Measurements from ENCODE around the gene ALDH7A1.
"Not testable (repeated sequence)": the region's sequence is repeated elsewhere in the genome, so short reads cannot be mapped to it uniquely, and the experiment has no call there.

ALDH7A1 gene

DNA sequence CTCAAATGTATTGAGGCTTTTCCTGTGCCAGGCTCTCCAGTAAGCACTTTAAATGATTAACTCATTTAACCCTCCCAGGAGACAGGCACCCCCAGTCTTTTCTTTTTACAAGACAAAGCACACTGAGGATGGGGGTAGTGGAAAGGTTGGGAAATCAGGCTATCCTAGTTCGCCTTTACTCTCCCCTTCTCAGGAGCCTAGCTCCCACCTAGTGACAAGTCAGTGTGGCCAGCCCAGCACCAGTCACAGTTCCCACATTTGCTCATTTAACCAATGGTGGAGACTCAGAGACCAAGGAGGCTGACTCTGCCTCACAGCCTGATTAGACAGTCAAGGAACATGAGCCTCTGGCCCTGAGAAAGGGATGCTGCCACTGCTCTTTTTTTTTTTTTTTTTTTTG, 3.5 kb downstream of the ALDH7A1 start:
- no peak for DNase-seq

DNA sequence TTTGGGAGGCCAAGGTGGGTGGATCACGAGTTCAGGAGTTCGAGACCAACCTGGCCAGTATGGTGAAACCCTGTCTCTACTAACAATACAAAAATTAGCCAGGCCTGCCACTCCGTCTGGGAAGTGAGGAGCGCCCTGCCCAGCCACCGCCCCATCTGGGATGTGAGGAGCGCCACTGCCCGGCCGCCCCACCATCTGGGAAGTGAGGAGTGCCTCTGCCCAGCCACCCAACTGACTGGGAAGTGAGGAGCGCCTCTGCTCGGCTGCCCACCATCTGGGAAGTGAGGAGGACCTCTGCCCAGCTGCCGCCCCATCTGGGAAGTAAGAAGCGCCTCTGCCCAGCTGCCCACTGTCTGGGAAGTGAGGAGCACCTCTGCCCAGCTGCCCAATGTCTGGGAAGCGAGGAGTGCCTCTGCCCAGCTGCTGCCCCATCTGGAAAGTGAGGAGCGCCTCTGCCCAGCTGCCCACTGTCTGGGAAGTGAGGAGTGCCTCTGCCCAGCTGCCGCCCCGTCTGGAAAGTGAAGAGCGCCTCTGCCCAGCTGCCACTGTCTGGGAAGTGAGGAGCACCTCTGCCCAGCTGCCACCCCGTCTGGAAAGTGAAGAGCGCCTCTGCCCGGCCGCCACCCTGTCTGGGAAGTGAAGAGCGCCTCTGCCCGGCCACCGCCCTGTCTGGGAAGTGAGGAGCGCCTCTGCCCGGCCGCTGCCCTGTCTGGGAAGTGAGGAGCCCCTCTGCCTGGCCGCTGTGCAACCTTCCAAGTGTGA, 5.3 kb downstream of the ALDH7A1 start:
- DNase-seq: no peak

DNA sequence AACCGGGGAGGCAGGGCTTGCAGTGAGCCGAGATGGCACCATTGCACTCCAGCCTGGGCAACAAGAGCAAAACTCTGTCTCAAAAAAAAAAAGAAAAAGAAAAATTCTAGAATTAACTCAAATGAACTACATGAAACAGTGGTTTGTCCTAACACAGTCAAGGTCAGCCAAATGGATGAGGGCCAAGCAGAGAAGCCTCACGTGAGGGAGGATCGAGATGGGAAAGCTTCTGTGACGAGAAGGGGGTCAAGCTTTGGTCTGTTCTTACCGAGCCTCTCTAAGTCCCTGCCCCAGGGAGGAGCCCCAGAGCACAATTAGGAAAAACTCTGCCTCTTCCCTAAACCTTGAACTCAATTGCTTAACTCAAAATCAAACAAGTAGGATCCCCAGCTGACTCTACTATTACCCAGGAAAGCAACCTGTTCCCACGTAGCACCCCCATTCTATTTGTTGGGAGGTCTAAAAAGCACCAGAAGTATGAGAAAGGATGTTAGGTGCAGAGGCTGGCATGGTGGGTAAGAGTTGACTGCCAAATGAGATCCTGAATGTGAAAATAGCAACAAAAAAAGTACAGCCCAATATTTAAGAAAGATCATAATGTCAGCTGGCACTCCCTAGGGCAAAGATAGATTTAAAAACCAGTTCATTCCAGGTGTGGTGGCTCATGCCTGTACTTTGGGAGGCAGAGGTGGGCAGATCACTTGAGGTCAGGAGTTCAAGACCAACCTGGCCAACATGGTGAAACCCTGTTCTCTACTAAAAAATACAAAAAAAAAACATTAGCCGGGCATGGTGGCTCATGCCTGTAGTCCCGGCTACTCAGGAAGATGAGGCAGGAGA, 7.2 kb downstream of the ALDH7A1 start:
- DNase-seq: no peak

DNA sequence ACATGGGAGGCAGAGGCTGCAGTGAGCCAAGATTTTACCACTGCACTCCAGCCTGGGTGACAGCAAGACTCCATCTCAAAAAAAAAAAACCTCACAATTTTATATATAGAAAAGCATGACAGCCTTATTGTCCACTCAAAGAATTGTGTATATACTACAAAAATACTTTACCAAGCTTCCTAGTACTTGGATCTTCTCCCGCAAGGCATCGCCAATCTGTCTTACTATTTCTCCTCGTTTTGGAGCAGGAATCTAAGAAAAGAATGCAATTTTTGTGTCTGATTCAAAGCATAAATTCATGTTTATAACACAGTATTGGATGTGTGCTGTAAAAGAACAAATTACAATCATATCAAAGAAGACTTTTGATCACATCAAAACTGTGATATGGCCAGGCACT, 11.3 kb downstream of the ALDH7A1 start:
- DNase-seq: no peak

DNA sequence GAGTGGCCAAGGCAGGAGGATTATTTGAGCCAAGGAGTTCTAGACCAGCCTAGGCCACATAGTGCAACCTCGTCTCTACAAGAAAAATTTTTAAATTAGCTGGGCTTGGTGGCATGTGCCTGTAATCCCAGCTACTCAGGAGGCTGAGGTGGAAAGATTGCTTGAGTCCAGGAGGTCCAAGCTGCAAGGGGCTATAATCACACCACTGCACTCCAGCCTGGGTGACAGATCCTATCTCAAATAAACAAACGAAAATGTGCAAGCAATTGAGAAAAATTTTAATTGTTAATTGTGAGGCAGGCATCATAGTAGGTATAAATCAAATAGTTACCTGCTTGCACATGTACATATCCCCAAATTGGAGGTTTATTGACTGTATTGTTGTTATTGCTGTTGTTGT, 15.3 kb downstream of the ALDH7A1 start:
- DNase-seq: no peak

DNA sequence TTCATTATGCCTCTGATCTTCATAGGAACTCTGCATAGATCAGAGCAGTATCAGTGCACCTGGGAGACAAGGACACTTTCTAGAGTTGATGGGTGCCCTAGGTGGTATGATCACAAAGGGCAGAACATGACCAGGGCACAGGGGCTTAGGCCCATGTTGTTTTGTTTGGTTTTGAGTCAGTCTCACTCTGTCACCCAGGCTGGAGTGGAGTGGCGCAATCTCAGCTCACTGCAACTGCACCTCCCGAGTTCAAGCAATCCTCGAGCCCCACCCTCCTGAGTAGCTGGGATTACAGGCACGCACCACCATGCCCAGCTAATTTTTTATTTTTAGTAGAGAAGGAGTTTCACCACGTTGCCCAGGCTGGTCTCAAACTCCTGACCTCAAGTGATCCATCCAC, 17.6 kb downstream of the ALDH7A1 start:
- no peak for DNase-seq

DNA sequence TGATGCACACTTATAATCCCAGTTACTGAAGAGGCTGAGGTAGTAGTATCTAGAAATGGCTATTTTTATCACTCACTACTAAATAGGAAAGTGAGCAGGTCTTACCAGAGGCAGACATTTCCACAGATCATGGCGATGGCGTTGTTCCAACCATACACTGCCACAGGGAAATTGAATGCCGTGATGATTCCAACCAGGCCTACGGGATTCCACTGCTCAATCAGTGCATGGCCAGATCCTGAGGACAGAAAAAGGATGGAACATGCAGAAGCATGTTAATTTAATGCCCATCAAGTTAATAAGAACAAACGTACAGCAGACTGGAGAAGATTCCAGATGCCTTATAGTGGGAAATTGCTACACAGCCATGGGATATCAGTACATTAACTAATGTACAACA, 18.0 kb downstream of the ALDH7A1 start:
- DNase-seq: no peak

DNA sequence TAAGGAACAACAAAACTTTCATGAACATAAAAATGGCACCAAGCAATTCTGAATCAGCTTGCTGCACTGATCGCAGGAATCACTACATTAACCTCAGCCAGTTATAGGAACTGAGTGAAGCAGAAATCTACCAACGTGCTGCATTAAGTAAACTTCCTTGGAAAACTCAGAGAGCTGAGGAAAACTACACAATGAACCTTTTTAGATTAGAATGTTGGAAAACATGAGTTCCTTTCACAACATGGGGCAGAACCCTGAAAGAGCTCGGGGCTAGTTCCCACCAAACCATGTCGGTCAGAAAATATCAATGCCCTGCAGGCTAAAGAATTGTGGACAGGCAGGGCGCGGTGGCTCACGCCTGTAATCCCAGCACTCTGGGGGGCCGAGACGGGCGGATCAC, 19.4 kb downstream of the ALDH7A1 start:
- DNase-seq: no peak

DNA sequence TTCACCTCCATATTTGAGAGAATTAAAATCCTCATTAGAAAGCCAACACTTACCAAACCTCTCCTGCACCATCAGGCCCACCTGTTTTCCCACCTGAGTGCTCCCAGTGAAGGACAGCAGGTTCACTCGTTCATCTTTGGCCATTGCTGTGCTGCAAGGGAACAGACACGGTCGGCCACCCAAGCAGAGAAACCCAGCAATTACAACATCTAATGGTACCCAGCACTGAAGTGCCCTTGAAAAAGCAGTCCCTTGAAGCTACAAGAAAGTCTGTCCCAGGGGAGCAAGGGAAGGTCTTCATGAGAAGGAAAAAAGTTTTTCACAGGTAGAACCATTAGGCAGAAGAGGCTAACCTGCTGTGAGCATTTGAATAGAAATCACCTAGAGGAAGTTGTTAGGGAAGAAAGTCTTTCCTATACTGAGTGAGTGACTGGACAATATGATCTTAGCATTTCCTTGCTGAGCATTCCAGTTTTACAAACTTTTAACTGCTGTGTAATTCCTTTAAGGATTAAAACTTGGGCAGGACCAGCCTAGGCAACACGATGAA, 26.7 kb downstream of the ALDH7A1 start:
- no peak for DNase-seq

DNA sequence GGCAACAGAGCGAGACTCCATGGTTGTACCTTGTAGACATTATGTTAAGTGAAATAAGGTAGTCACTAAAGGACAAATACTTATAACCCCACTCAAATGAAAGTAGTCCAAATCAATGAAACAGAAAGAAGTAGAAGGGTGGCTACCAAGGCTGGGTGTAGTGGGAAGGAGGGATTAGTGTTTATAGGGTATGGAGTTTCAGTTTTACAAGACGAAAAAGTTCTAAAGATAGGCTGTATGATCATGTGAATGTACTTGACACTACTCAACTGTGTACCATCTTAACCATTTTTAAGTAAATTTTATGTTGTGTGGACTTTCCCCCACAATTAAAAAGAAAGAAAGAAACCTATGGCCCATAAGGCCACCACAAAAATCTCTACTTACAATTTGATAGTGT, 32.2 kb downstream of the ALDH7A1 start:
- DNase-seq: no peak

DNA sequence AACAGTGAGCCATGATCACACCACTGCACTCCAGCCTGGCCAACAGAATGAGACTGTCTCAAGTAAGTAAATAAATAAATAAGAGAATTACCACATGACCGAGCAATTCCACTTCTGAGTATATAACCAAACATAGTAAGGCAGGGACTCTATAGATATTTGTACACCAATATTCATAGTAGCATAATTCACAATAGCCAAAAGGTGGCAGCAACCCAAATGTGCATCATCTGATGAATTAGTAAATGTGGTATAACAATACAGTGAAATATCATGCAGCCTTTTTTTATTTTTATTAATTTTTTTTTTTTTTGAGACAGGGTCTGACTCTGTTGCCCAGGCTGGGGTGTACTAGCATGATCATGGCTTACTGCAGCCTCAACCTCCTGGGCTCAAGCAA, 33.1 kb downstream of the ALDH7A1 start:
- DNase-seq: peak; percentile 5

DNA sequence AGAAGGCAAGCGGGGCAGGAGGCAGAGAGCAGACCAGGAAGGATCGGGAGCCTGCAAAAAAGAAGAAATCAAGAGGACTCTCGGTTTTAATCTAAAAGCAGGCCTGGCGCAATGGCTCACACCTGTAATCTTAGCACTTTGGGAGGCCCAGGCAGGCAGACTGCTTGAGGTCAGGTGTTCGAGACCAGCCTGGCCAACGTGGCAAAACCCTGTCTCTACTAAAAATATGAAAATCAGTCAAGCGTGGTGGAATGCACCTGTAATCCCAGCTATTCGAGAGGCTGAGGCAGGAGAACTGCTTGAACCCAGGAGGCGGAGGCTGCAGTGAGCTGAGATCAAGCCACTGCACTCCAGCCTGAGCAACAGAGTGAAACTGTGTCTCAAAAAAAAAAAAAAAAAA, 39.9 kb downstream of the ALDH7A1 start:
- not testable (repeated sequence) for DNase-seq

DNA sequence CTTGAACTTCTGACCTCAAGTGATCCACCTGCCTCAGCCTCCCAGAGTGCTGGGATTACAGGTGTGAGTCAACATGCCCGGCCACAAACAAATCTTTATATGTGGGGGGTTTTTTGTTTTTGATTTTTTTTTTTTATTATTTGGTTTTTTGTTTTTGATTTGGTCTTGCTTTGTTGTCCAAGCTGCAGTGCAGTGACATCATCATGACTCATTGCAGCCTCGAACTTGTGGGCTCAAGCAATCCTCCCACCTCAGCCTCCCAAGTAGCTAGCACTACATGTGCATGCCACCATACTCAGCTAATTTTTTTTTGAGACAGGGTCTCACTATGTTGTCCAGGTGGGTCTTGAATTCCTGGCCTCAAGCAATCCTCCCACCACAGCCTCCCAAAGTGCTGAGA, 42.4 kb downstream of the ALDH7A1 start:
- DNase-seq: no peak

DNA sequence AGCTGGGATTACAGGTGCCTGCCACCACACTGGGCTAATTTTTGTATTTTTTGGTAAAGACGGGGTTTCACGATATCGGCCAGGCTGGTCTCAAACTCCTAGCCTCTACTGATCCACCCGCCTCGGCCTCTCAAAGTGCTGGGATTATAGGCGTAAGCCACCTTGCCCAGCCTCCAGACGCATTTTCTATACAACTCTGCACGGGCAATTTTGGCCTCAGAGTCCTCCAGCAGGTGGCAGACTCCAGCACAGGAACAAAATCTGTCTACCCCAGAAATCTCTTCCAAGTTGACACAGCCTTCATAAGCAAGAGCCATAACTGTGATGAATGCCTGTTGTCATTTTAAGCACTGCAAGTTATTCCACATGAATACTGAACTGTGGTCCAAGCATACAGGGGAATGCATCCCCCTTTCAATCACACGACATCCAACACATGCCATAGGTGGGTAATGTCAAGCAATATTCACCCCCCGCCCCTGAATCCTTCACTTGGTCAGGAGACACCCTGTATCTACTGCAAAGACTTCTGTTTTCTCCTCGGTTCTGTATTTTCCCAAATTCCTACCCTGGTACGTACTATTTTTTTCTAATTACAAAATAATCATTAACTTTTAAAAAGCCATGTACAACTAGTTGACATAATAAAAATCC, 50.8 kb downstream of the ALDH7A1 start:
- peak; percentile 33 for DNase-seq

DNA sequence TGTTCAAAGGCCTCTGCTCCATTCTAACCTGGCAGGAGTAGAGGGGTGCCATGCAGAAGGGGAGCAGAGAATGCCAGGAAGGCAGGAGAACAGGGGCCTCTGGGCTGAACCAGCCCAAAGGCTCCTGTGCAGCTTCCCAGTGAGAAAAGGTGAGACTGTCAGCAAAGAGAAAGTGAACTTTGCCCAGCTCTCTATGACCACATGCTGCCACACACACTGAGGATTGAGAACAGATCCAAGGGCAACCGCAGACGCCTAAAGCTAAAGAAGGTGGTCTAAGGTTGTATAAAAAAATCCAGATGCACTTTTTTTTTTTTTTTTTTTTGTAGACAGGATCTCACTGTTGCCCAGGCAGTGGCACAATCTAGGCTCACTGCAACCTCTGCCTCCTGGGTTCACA, 51.4 kb downstream of the ALDH7A1 start:
- no peak for DNase-seq

DNA sequence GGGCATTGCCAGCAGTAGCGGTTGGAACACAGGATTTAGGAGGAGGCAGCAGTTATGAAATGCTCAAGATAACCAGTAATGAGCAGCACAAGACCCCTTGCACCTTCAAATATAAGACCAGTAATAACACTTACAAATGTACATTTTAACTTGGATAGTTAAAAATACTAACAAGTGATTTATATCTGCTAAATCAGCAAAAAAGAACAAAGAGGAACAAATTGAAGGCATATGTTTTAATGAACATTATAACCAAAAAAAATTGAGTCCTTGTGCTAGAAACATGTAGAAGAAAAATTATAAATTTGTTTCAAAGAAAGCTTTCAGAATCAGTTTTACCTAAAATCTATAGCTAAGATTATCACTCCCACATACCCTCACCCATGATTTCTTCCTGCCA, 52.0 kb downstream of the ALDH7A1 start:
- DNase-seq: no peak

DNA sequence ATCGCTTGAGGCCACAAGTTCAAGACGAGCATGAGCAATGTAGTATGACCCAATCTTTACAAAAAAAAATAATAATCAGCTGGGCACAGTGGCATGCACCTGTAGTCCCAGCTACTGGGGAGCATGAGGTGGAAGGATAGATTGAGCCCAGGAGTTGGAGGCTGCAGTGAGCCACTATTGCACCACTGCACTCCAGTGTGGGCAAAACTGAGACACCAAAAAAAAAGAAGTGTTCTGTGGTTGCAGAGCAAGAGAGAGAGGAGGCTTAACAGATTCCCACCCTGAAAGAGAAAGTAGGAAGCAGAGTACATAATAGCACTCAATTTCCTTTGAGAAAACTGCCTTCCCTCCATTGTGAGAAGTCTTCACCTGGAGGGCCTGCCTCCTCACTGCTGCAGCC, 52.6 kb downstream of the ALDH7A1 start:
- DNase-seq: no peak

DNA sequence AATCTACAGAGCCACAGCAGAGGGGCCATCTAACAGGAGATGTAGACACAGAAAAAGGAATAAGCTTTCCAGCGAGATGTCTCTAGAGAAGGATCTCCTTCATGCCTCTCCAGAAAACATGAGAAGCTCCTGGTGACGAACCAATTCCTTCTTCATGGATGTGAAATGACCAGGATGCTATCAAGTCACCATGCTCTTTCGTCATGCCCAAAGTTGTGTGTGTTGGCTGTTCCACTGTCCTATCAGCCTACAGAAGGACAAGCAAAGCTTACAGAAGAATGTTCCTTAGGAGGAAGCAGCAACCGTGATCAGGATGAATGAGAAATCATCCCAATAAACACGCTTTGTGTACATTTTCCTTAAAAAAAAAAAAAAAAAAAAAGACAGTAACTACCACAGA, 54.4 kb downstream of the ALDH7A1 start:
- DNase-seq: no peak

DNA sequence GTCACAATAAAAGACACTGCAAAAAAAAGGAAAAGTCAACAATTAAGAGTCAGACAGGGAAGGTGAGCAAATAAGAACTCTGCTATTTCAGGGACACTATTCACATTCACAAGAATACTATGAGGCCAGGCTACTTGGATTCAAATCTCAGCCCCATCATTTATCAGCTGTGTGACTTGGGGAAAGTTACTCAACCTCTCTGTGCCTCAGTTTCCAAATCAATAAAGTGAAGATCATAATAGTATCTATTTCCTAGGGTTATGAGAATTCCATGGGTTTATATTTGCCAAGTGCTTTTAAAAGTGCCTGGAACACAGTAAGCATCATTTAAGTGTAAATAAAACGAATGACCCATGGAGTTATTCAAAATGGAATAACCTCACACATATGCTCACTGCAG, 56.4 kb downstream of the ALDH7A1 start:
- no peak for DNase-seq

DNA sequence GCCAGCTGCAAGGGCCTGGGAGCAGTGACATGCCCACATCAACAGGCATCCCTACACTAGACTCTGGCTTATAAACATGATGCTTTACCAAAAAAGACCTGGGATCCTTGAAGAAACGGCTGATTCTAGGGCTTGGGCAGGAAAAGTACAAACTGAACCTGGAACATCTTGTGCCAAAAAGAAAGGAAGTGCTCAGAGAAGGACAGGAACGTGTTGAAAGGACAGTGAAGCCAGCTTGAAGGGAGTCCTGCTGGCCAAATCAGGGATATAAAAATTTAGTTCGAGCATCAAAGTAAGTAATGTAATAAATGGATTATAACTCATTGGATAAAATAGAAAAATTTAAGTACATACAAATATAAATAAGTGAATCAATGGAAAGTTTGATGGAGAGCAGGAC, 58.1 kb downstream of the ALDH7A1 start:
- DNase-seq: no peak

DNA sequence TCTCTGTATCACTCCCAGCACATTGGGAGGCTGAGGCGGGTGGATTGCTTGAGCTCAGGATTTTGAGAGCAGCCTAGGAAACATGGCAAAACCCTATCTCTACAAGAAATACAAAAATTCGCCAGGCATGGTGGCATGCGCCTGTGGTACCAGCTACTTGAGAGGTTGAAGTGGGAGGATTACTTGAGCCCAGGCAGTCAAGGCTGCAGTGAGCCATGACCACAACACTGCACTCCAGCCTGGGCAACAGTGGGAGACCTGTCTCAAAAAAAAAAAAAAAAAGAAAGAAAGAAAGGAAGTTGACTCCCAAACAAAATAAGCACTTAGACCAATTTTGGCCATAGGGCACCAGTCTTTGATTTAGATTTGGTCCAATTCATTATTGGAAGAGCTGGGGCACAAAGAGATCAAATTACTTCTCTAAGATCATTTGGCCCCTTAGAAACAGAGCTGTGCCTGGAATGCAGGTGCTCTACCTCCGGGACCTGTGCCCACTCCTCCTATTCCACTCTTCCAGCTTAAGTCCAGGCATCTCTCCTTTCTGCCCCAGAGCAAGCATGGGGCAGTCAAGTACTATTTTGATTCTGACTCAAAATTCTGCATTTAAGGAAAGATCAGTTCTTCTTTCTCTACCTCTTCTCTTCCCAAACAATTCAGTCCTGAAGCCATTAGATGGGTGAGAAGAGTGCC, 59.0 kb downstream of the ALDH7A1 start:
- no peak for DNase-seq

DNA sequence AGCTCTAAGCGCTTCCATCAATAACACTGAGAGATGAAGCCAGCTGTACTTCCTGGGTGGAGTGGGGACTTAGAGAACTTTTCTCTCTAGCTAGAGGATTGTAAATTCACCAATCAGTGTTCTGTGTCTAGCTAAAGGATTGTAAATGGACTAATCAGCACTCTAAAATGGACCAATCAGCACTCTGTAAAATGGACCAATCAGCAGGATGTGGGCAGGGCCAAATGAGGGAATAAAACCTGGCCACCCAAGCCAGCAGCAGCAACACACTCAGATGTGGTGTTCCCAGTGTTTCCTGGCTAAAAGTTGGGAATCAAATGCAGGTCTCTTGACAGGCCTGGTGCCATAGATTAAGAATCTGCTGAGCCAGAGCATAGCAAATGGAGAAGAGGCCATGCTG, 60.5 kb downstream of the ALDH7A1 start:
- no peak for DNase-seq

DNA sequence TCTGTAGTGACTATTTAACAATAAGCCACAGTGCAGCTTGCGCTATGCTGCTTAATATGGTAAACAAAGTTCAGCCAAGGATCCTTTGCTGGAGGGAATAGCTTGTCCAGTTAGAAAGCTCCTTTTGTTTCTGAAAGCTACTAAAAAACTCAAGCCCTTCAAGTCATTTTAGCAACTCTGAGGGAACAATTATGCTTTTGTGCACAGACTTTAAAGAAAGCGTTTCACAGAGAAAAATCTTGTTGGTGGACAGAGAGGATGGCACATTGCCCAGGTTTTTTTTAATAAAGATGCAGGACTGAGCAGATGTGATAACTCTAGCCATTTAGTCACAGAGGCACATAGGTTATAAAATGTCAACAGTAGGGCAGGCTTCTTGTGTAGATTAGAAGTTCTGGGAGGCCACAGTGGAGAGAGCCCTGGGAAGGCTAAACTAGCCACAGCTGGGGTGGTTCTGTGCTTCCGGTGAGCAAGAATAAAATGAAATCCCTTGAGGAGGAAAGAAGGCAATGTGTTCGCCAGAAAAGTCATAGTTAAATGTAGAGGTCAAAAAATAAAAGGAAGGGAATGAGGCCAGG, 63.4 kb downstream of the ALDH7A1 start:
- DNase-seq: peak; percentile 48
